CD4-positive, alpha-beta T cell treated with Interleukin-17A for 1 hour (primary cell): ENCODE measurements around the gene PSMD9.
"Not testable (repeated sequence)": the region's sequence is repeated elsewhere in the genome, so short reads cannot be mapped to it uniquely, and the experiment has no call there.

Experiments
- DNase-seq: peaks from one replicate; pipeline ENCODE4 v3.0.0-alpha.2; 2020

The PSMD9 gene, protein sequence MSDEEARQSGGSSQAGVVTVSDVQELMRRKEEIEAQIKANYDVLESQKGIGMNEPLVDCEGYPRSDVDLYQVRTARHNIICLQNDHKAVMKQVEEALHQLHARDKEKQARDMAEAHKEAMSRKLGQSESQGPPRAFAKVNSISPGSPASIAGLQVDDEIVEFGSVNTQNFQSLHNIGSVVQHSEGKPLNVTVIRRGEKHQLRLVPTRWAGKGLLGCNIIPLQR

DNA sequence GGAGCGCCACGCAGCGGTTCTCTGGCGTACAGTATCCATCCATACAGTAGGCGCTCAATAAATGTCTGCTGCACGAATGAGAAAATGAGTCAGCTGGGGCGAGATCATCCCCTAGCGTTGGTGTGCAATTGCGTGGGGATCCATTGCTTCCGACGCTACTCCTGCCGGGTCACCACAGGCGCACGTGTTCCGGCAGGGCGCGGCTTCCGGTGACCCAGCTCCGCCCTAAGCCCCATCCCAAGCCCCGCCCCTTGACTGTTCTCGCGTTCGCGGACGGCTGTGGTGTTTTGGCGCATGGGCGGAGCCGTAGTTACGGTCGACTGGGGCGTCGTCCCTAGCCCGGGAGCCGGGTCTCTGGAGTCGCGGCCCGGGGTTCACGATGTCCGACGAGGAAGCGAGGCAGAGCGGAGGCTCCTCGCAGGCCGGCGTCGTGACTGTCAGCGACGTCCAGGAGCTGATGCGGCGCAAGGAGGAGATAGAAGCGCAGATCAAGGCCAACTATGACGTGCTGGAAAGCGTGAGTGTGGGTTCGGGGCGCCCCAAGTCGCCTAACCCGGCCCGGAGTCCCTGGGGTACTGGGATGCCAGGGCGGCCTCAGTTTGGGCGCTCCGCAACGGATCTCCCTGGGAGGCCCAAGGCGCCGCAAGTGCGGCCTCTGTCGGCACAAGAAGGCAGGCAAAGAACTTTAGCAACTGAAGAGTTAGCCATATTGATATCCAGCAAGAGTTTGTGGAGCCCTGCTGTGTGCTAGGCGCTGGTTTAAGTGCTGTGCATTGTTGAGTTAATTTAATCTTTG, at the start of gene PSMD9:
PSMD9 (plus strand) TSS at position 313 of the 796 bp plus-strand sequence; CDS start at position 380, 67 bp downstream.
- peak; percentile 98 for DNase-seq

DNA sequence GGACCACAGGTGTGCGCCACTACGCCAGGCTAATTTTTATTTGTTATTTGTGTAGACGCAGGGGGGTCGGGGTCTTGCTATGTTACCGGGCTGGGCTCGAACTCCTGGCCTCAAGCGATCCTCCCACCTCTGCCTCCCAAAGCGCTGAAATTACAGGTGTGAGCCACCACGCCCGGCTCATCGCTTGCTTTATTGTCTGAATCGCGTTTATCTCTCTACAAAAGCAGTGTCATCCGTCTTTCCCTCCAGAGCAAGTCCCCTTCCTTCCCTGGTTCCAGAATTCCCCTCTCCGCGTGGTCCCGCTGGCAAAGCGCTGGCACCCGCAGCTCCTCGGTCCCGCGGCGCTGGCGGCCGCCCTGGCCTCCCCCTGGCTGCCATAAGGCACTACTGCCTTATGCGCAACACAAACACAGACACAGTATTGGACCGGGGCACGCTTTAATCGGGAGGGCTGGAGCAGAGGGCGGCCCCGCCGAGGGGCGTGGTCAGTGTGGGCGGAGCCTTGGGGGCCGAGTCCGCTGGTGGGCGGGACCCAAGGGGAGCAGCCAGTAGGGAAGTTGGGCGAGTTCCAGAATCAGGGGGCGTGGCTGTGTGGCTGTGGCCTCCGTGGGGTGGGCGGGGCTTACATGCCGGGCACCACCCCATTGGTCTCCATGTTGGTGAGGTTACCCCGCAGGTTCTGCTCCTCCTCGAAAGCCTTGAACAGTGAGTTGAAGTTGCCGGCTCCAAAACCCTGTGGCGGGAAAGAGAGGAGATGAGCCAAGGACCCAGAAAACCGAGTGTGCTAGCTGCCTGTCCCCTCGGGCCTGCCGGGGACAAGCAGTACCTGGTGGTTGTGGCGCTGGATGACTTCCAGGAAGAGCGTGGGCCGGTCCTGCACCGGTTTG, 49.2 kb upstream of the PSMD9 start:
- peak; percentile 99 for DNase-seq

DNA sequence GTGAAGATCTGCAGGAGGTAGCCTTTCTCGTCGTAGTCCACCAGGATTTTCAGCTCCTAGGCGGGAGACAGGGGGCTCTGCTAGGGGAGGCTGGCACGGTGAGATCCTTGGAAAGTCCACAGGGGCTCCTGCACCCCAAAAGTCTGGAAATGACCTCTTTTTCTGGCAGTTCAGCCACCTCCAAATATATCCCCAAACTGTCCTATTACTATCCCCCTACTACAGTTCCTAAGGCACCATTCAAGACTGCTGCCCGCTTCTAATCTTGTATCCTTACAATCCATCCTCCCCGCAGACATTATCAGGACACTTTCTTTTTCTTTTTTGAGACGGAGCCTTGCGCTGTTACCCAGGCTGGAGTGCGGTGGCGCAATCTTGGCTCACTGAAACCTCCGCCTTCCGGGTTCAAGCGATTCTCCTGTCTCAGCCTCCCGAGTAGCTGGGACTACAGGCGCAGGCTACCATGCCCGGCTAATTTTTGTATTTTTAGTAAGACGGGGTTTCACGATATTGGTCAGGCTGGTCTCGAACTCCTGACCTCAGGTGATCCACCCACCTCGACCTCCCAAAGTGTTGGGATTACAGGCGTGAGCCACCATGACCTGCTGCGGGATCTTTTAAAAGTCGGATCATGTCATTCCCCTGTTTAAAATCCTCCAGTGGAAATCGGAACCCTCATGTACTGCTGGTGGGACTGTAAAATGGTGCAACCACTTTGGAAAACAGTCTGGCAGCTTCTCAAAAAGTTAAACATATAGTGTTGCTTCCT, 48.4 kb upstream of the PSMD9 start:
- no peak for DNase-seq

DNA sequence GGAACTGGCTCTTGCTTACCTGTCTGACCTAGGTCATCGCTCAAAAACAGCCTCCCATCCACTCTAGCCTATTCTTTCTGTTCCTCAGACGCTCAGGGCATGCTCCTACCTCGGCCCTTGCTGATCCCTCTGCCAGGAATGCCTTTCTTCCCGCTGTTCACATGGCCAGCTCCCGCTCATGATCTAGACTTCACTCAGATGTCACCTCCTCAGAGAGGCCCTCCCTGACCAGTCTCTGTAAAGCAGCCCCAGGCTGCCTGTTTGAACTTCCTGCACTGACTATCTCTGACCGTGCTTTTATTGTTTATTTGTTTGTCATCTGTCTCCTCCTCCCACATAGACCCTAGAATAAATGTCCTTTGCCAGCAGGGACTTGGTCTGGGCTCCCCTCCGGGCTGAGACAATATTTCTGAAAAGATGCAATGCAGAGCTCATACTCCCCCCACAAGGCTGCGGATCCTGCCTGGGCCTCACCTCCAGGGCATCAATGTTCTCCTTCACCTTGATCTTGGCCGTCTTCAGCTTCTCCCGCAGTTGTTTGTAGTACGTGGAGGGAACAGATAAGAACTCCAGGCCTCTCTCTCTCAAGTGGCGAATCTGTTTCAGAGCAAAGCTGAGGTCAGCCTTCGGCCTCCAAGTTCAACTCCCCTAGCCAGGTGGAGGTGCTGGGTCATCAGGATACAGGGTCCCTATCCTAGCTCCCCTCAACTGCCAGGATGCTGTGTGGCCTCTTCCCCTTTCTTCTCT, 45.2 kb upstream of the PSMD9 start:
- DNase-seq, result no peak

DNA sequence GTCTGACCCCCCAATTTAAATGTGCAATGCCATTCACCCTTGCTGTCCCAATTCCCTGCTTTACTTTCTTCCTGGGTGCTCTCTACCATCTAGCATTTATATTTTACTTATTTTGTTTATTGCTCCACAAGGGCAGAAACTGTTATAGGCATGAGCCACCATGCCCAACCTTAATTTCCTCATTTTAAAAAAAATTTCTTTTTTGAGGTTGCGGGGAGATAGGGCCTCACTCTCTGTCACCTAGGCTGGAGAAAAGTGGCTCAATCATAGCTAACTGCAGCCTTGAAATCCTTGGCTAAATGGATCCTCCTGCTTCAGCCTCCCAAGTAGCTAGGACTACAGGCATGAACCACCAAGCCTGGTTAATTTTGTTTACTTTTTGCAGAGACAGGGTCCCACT, 42.9 kb upstream of the PSMD9 start:
- DNase-seq, result no peak

DNA sequence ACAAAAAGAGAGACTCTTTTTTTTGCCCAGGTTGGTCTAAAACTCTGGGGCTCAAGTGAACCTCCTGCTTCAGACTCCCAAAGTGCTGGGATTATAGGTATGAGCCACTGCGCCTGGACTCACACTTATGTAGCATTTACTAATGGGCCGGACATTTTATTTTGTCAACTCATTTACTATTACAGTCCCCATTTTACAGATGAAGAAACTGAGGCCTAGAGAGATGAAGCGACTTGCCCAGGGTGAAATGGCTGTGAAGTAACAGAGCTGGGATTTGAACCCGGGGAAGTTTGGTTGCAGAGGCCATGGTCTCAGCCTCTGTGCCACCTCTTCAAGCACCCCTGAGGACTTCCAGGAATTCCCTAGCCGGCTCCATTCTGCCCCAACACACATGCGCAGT, 39.4 kb upstream of the PSMD9 start:
- DNase-seq, result no peak

DNA sequence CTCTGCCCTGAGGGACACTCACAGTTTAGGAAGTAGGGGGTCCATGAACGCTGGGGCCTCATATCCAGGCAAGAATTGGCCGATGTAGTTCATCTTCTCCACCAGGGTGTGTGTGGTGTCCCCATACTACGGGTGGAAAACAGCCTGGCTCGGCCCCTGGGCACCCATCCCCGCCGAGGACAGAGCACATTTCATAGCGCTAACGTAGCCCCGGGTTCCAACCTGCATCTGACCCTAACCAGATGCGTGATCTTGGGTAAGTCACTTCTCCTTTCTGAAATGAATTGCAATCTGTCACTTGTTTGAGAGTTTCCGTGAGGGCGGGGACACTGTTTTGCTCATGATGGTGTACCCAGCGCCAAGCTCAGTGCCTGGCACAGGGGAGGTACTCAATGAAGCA, 38.9 kb upstream of the PSMD9 start:
- DNase-seq, result no peak

DNA sequence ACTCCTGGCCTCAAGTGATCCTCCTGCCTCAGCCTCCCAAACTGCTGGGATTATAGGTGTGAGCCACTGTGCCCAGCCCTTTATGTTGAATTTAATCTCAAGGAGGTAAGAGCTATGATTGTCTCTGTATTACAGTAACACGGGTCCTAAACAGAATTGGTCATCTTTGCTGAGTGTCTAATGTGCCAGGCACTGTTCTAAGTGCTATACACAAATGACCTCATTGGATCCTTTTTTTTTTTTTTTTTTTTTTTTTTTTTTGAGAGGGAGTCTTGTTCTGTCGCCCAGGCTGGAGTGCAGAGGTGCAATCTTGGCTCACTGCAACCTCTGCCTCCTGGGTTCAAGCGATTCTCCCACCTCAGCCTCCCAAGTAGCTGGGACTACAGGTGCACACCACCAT, 36.2 kb upstream of the PSMD9 start:
- DNase-seq, result not testable (repeated sequence)

DNA sequence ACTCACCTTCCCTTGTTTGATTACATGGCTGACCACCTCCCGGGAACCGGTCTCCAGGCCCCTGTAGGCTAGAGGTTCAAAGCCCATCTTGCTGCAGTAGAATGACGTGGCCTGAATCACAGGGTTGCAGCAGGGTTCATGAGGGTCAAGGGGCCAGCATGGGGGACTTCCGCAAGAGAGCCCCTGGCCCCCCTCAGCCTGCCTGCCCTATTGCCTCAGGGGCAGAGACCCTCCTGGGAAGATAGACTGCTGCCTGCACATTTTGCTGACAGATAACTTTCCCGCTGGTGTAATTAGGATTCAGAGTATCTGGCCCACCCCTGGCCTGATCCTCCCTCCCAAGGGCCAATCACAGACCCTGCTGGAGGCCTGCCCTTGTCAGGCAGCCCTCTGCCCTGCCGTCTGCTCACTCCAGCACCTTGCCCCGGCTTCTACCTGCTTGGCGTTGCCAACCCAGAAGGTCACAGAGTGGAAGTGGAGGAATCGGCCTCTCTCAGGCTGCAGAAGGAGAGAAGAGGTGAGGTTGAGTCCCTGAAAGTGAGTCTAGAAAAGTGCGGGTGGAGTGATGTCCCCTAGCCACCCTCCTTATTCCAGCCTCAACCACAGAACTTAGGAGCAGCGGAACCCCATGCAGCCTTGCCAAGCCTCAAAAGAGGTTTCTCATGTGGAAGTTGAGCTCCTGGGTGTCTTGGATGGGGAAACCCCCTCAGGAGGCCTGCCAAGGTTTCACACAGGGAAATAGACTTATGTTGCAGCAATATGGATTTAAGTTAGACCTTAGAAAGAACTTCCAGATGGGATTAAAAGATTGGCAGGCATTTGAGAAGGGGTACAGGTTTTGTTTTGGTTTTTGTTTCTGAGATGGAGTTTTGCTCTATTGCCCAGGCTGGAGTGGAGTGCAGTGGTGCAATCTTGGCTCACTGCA, 31.0 kb upstream of the PSMD9 start:
- no peak for DNase-seq

DNA sequence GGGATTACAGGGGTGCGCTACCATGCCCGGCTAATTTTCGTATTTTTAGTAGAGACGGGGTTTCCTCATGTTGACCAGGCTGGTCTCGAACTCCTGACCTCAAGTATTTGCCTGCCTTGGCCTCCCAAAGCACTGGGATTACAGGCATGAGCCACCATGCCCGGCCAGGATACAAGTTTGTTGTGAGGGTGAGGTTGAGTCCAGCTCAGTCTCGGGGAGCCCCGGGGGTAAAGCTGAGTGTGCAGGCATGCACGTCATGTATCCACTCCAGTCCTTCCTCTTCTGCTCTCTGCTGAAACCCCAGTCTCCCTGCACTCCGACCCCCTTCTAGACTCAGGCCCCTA, 30.3 kb upstream of the PSMD9 start:
- DNase-seq, result no peak

DNA sequence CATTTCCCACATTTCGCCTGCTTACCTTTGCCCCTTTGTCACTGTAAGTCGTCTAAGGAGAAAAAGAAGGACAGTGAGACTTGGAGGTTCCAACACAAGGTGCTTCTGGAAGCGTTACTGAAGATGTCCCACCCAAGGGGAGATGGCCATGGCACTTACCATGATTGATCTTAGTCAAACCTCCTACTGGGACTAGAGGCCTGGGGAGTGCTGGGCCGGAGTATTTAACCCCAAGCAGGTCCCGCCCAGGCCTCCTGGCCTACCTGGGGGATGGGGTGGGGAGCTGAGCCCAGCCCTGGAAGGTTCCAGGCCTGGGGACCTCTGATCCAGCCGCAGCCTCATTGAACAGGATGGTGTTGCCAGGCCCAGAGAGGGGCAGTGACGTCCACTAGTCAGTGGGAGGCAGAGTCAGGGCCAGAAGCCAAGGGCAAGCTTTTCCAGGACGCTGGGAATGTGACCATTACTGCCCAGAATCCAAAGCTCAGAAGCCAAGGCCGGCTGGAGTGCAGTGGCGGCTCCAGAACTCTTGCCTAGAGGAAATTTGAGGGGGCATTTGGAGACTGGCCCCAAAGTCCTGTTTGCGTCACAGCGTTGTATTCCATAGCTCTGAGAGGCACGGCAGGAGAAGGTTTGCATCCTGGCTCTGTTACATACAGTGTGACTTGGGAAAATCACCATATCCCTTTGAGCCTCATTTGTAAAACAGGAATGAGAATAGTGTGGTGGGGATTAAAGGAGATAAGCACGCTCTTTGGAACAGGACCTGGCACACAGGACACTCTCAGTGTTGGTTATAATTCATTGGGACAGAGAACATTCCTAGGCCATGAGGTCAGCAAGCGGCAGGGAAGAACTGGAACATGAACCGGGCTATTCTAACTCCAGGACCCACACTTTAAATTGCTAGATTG, 29.7 kb upstream of the PSMD9 start, which contains the start of gene HPD:
HPD (minus strand) TSS at position 198 of the 911 bp plus-strand sequence; CDS start at position 162, 36 bp downstream.
- no peak for DNase-seq

DNA sequence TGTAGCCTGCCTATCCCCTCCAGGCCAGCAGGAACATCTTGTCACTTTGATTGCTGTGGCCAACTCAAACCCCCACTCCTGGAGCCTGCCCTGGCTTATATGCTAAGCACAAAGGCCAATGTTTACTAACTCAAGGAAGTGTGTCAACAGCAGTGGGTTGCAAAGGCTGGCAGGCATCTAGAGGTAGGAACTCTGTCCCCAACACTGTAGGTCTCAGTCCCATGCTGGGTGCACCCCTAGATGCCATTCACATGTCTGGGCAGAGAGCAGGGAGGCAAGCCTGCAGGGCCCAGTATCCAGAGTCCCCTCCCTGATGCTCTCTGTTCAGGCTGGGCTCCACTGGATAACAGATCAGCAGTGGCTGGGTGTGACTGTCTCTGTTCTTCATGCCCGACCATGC, 28.3 kb upstream of the PSMD9 start:
- no peak for DNase-seq

DNA sequence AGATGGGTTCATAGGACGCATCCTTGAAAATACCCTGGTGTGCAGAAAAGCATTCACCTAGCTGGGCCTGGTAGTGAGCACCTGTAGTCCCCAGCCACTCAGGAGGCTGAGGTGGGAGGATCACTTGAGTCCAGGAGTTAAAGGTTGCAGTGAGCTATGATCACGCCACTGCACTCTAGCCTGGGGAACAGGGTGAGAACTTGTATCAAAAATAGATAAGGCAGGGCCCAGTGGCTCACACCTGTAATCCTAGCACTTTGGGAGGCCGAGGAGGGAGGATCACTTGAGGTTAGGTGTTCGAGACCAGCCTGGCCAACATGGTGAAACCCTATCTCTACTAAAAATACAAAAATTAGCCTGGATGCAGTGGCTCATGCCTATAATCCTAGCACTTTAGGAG, 27.9 kb upstream of the PSMD9 start:
- not testable (repeated sequence) for DNase-seq

DNA sequence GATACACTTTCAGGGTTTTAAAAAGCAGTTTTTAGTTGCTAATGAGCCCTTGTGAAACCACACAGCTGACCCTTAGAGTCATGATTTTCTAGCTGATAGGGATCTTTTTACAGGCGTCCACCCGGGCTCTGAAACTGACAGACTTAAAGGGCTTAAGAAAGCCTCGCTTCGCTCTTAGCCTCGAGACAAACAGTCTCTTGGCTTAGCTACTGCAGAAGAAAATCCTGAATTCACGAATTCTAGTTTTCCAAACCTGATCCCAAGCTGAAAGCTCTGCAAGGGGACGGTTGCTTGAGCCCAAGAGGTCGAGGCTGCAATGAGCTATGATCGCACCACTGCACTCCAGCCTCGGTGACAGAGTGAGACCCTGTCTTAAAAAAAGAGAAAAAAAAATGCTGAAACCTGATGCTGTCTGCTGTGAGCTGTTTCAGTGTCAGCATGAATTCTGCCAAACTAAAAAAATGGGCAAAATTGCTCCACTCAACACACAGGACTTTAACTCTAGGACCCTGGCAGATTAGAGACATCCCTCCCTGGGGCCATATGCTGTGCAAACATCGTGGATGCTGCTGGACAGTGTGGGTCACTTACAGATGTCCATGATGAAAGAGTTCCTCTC, 26.8 kb upstream of the PSMD9 start:
- no peak for DNase-seq

DNA sequence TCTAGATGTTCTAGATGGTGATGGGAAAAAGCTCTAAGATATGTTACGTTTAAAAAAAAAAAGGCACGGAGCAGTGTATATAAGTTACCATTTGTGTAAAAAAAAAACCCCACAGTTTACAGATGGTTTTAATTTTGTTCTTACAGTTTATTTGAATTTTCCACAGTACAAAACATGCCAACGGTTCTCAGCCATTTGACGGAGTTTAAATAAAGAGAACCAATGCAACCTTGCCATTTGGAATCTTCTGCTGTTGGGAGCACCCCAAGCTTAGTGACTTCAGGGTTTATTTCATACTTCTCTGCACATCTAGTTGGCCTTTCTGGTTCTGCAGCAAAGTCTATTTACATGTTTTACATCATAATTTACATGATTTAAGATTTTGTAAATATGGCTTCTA, 22.3 kb upstream of the PSMD9 start:
- DNase-seq, result no peak

DNA sequence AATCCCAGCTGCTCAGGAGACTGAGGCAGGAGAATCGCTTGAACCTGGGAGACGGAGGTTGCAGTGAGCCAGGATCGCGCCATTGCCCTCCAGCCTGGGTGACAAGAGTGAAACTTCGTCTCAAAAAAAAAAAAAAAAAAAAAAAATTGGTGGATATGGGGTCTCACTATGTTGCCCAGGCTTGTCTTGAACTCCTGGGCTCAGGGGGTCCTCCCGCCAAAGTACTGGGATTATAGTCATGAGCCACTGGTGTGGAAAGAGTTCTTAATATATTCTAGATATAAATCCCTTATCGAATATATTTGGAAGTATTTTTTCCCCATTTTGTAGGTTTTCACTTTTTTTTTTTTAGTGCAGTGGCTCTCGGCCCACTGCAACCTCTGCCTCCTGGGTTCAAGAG, 19.4 kb upstream of the PSMD9 start:
- DNase-seq, result not testable (repeated sequence)

DNA sequence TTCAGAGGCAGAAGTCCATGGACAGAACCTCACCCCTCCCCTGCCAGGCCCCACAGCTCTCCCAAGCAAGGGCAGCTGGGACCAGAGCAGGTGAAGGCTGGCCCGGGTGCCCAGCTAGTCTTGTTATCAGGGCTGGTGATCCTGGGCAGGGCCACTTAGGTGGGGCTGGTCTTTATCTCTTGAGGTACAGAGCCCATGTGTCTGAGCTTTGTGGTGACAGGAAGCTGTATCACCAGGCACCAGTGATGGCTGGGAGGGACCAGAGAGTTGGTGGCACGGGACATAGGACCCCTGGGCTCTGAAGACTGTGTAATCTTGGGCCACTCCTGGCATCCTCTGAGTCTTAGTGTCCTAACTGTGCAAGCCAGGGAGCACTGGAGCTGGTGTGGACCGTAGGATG, 17.1 kb upstream of the PSMD9 start:
- no peak for DNase-seq

DNA sequence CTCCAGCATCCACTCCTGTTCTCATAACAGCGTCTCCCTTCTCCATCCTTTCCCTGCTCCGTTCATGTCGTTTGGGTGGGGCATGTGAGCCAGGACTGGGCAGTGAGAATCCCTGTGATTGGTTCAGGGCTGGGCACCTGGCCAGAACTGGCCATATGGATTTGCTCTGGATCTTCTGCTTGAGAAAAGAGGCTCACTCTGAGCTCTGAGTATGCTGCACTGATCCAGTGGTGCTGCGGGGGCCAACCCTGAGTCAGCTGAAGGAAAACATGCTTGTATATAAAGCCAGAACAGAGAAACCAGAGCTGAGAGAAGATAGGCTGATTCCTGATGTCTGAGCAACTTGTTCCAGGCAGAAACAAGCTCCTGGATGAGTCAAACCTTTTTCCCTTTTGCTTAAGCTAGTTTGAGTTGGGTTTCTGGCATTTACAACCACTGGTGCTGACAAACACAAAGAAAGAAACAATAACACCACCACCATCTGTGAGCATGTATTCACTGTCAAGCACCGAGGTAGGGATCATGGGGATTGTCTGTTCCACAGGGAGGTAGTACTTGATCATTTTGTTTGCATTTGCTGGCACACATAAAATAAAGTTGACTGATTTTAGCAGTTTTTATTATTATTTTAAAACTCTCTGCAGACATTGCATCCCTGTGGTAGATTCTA, 15.9 kb upstream of the PSMD9 start:
- DNase-seq, result no peak

DNA sequence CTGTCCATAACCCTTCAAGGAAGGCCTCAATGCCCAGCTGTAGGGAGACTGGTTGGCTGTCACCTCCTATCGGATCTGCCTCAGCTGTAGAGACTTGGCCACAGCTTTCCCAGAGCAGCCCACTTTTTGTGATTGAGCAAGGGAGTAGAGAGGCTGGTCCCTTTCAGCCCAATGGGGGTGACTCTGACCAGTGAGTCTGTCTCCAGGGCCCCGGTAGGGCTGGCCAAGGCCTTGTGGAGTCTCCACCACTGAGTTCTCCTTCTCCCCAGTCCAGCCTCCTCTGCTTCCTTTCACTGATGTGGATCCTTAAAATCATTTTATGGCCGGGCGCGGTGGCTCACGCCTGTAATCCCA, 15.4 kb upstream of the PSMD9 start:
- DNase-seq, result no peak
